Activated CD4-positive, CD25-positive, alpha-beta regulatory T cell treated with anti-CD3 and anti-CD28 coated beads, Interleukin-2, amount 50 U/mL, for 72 hours (primary cell): ENCODE data around the gene RNF168.
A peak's percentile ranks its signal among the peaks of the same experiment; 100 is the strongest.
"Not testable (repeated sequence)": the region's sequence is repeated elsewhere in the genome, so short reads cannot be mapped to it uniquely, and the experiment has no call there.

Source experiments
- DNase-seq: peaks from one replicate; pipeline ENCODE4 v3.0.0; 2021

The RNF168 gene

GRCh38 chr3:196463478-196463756 lies 40.2 kb downstream of the RNF168 start:
- DNase-seq: no peak

GRCh38 chr3:196462680-196463477 lies 40.7 kb downstream of the RNF168 start:
- not testable (repeated sequence) for DNase-seq

- no peak for DNase-seq
Observed at GRCh38 chr3:196458063-196458462, 45.5 kb downstream of the RNF168 start.

- not testable (repeated sequence) for DNase-seq
Observed at GRCh38 chr3:196457470-196457869, 46.1 kb downstream of the RNF168 start.

- DNase-seq: no peak
Observed at GRCh38 chr3:196454935-196455334, 48.6 kb downstream of the RNF168 start.

- DNase-seq: not testable (repeated sequence)
Observed at GRCh38 chr3:196445391-196445790, 58.2 kb downstream of the RNF168 start.

- DNase-seq: no peak
Observed at GRCh38 chr3:196444500-196444894, 59.1 kb downstream of the RNF168 start.

- no peak for DNase-seq
Observed at GRCh38 chr3:196440696-196441095, 62.9 kb downstream of the RNF168 start.

GRCh38 chr3:196440041-196440537 lies 63.5 kb downstream of the RNF168 start:
- DNase-seq: no peak

- DNase-seq: peak; percentile 95
Observed at GRCh38 chr3:196432137-196432879, 71.3 kb downstream of the RNF168 start, which contains the start of gene UBXN7. UBXN7 (minus strand) TSS chr3:196432427; CDS start chr3:196432399, 28 bp downstream.

- DNase-seq: no peak
Observed at GRCh38 chr3:196431181-196432136, 72.1 kb downstream of the RNF168 start.

GRCh38 chr3:196428041-196428440 lies 75.5 kb downstream of the RNF168 start:
- no peak for DNase-seq

GRCh38 chr3:196424421-196424820 lies 79.1 kb downstream of the RNF168 start:
- not testable (repeated sequence) for DNase-seq

GRCh38 chr3:196423044-196423781 lies 80.4 kb downstream of the RNF168 start:
- DNase-seq: no peak

GRCh38 chr3:196421668-196422067 lies 81.9 kb downstream of the RNF168 start:
- DNase-seq: not testable (repeated sequence)

- no peak for DNase-seq
Observed at GRCh38 chr3:196419386-196419785, 84.2 kb downstream of the RNF168 start.
